Brain microvascular endothelial cell (primary cell): ENCODE data around the gene CEP120.
"Not testable (repeated sequence)": the region's sequence is repeated elsewhere in the genome, so short reads cannot be mapped to it uniquely, and the experiment has no call there.

Experiments
- DNase-seq: peaks from one replicate; pipeline ENCODE4 v3.0.0-alpha.2; 2020
- H3K27ac ChIP-seq: fragments of 250-450 bp; sonication (Bioruptor Pico); 2 replicates; pipeline ENCODE4 v1.5.1; 2020; ENCODE audit warnings: mild to moderate bottlenecking, moderate library complexity
- H3K27me3 ChIP-seq: fragments of 250-450 bp; sonication (Bioruptor Pico); replicated peaks from 2 replicates; pipeline ENCODE4 v1.5.1; 2020; ENCODE audit warnings: mild to moderate bottlenecking
- H3K36me3 ChIP-seq: fragments of 250-450 bp; sonication (Bioruptor Pico); replicated peaks from 2 replicates; pipeline ENCODE4 v1.5.1; 2020; ENCODE audit warnings: mild to moderate bottlenecking
- H3K4me3 ChIP-seq: 2 replicates; pipeline ENCODE4 v1.5.1; 2011; ENCODE audit warnings: low read depth, mild to moderate bottlenecking, control low read depth, low read length, moderate library complexity
- CTCF ChIP-seq: IDR thresholded peaks from 2 replicates; pipeline ENCODE4 v1.5.1; 2011; ENCODE audit warnings: low read depth, mild to moderate bottlenecking, moderate library complexity, low read length, control low read depth, inconsistent platforms; ENCODE audit errors: missing control alignments
- in situ Hi-C: cut with HindIII; loops from 2 replicates; pipeline ENCODE4 v1.10.0; 2017; ENCODE audit warnings: low sequenced_read_pairs, low pct_ligation_motif_present

CEP120 gene

GRCh38 chr5:123412206-123412605, 11.0 kb downstream of the CEP120 start:
- Histone ChIP-seq H3K4me3 (no peak overlapping the region), H3K36me3 (peaks cover 10% of the 10 kb centered on the region), H3K27ac (no peak overlapping the region), H3K27me3 (no peaks in the 10 kb centered on the region)
- no peak for TF ChIP-seq CTCF
- no peak for DNase-seq
- in situ Hi-C loops, result no loop called here

GRCh38 chr5:123401999-123402398, 21.2 kb downstream of the CEP120 start:
- in situ Hi-C loops, H3K27me3 ChIP-seq: not testable (repeated sequence)

GRCh38 chr5:123401320-123401719, 21.9 kb downstream of the CEP120 start:
- in situ Hi-C loops, result no loop called here
- Histone ChIP-seq H3K4me3 (no peak overlapping the region), H3K27me3 (no peaks in the 10 kb centered on the region), H3K27ac (no peak overlapping the region), H3K36me3 (peaks cover 2% of the 10 kb centered on the region)
- TF ChIP-seq CTCF, result no peak
- no peak for DNase-seq

More at GRCh38 chr5:123401999-123402398, 21.2 kb downstream of the CEP120 start:
- not testable (repeated sequence) for H3K4me3 ChIP-seq, H3K27ac ChIP-seq, DNase-seq, H3K36me3 ChIP-seq

- in situ Hi-C loops, H3K4me3 ChIP-seq, DNase-seq, H3K27me3 ChIP-seq, H3K27ac ChIP-seq, H3K36me3 ChIP-seq: not testable (repeated sequence)
These were observed 22.3 kb downstream of the CEP120 start for GRCh38 chr5:123400870-123401291.

- H3K27me3 ChIP-seq, result no peaks in the 10 kb centered on the region
- no peak for DNase-seq
- H3K36me3 ChIP-seq, result peaks cover 2% of the 10 kb centered on the region
- TF ChIP-seq CTCF, result no peak
- H3K4me3 ChIP-seq, result no peak overlapping the region
- H3K27ac ChIP-seq, result no peak overlapping the region
- in situ Hi-C loops, result no loop called here
These were observed 25.0 kb downstream of the CEP120 start for GRCh38 chr5:123398058-123398733.

- in situ Hi-C loops, result no loop called here
- H3K36me3 ChIP-seq, result peaks cover 2% of the 10 kb centered on the region
- no peak overlapping the region for H3K4me3 ChIP-seq
- no peak for TF ChIP-seq CTCF
- no peak for DNase-seq
- H3K27ac ChIP-seq, result no peak overlapping the region
- no peaks in the 10 kb centered on the region for H3K27me3 ChIP-seq
These were observed 25.7 kb downstream of the CEP120 start for GRCh38 chr5:123397538-123397937.

GRCh38 chr5:123391009-123391408, 32.2 kb downstream of the CEP120 start:
- no peak for TF ChIP-seq CTCF
- no peak for DNase-seq
- in situ Hi-C loops, result no loop called here
- H3K27me3 ChIP-seq, result no peaks in the 10 kb centered on the region
- no peak overlapping the region for H3K4me3 ChIP-seq
- H3K36me3 ChIP-seq, result peaks cover 7% of the 10 kb centered on the region
- no peak overlapping the region for H3K27ac ChIP-seq
